ENCODE data around the gene SNX27.

The SNX27 gene

GRCh38 chr1:151611832-151612500, at the start of gene SNX27:
SNX27 (plus strand) TSS chr1:151612050; CDS start chr1:151612202, 152 bp downstream.
- H3K9ac ChIP-seq (ENCODE audit: low read depth, low read length) = peak within 1 kb of the TSS; percentile 81
- H3K27ac ChIP-seq (ENCODE audit: low read depth, low read length) = peak within 1 kb of the TSS; percentile 89
- H3K4me1 ChIP-seq (ENCODE audit: control insufficient read depth, insufficient read depth, low read length) = peaks cover 15% of the 10 kb centered on the region; the same call in 1 of the 2 replicates
- H3K27me3 ChIP-seq (ENCODE audit: control insufficient read depth, insufficient read depth, low read length) = no peaks in the 10 kb centered on the region
- peak within 1 kb of the TSS; percentile 76 for H3K4me3 ChIP-seq (ENCODE audit: low read depth, low read length)
- H3K36me3 ChIP-seq (ENCODE audit: control insufficient read depth, insufficient read depth, low read length) = 0 out of 2 replicates have a peak, but pooled peaks cover 19% of the 10 kb centered on the region
- no peaks in the 10 kb centered on the region for H3K9me3 ChIP-seq (ENCODE audit: control insufficient read depth, insufficient read depth, low read length)

- Histone ChIP-seq H3K36me3 (ENCODE audit: control insufficient read depth, insufficient read depth, low read length) (peaks cover 31% of the 10 kb centered on the region), H3K27me3 (ENCODE audit: control insufficient read depth, insufficient read depth, low read length) (no peaks in the 10 kb centered on the region), H3K27ac (ENCODE audit: low read depth, low read length) (no peak overlapping the region), H3K4me1 (ENCODE audit: control insufficient read depth, insufficient read depth, low read length) (0 out of 2 replicates have a peak, but pooled peaks cover 3% of the 10 kb centered on the region), H3K4me3 (ENCODE audit: low read depth, low read length) (no peak overlapping the region), H3K9me3 (ENCODE audit: control insufficient read depth, insufficient read depth, low read length) (no peaks in the 10 kb centered on the region), H3K9ac (ENCODE audit: low read depth, low read length) (no peak overlapping the region)
These were observed 49.2 kb upstream of the SNX27 start for GRCh38 chr1:151562661-151563060.

- Histone ChIP-seq H3K9ac (ENCODE audit: low read depth, low read length) (no peak overlapping the region), H3K36me3 (ENCODE audit: control insufficient read depth, insufficient read depth, low read length) (peaks cover 35% of the 10 kb centered on the region), H3K27ac (ENCODE audit: low read depth, low read length) (no peak overlapping the region), H3K27me3 (ENCODE audit: control insufficient read depth, insufficient read depth, low read length) (no peaks in the 10 kb centered on the region), H3K4me1 (ENCODE audit: control insufficient read depth, insufficient read depth, low read length) (0 out of 2 replicates have a peak, but pooled peaks cover 3% of the 10 kb centered on the region), H3K4me3 (ENCODE audit: low read depth, low read length) (no peak overlapping the region), H3K9me3 (ENCODE audit: control insufficient read depth, insufficient read depth, low read length) (no peaks in the 10 kb centered on the region)
These were observed 48.5 kb upstream of the SNX27 start for GRCh38 chr1:151563376-151563775.

- Histone ChIP-seq H3K4me3 (ENCODE audit: low read depth, low read length) (no peak overlapping the region), H3K36me3 (ENCODE audit: control insufficient read depth, insufficient read depth, low read length) (peaks cover 52% of the 10 kb centered on the region), H3K27ac (ENCODE audit: low read depth, low read length) (no peak overlapping the region), H3K27me3 (ENCODE audit: control insufficient read depth, insufficient read depth, low read length) (no peaks in the 10 kb centered on the region), H3K9me3 (ENCODE audit: control insufficient read depth, insufficient read depth, low read length) (no peaks in the 10 kb centered on the region), H3K4me1 (ENCODE audit: control insufficient read depth, insufficient read depth, low read length) (0 out of 2 replicates have a peak, but pooled peaks cover 3% of the 10 kb centered on the region), H3K9ac (ENCODE audit: low read depth, low read length) (no peak overlapping the region)
These were observed 46.2 kb upstream of the SNX27 start for GRCh38 chr1:151565502-151566189.

GRCh38 chr1:151568626-151569088, 43.2 kb upstream of the SNX27 start:
- Histone ChIP-seq H3K4me3 (ENCODE audit: low read depth, low read length) (no peak overlapping the region), H3K27me3 (ENCODE audit: control insufficient read depth, insufficient read depth, low read length) (no peaks in the 10 kb centered on the region), H3K36me3 (ENCODE audit: control insufficient read depth, insufficient read depth, low read length) (peaks cover 61% of the 10 kb centered on the region), H3K4me1 (ENCODE audit: control insufficient read depth, insufficient read depth, low read length) (0 out of 2 replicates have a peak, but pooled peaks cover 3% of the 10 kb centered on the region), H3K27ac (ENCODE audit: low read depth, low read length) (no peak overlapping the region), H3K9ac (ENCODE audit: low read depth, low read length) (no peak overlapping the region), H3K9me3 (ENCODE audit: control insufficient read depth, insufficient read depth, low read length) (no peaks in the 10 kb centered on the region)

GRCh38 chr1:151570819-151571218, 41.0 kb upstream of the SNX27 start:
- Histone ChIP-seq H3K27ac (ENCODE audit: low read depth, low read length) (no peak overlapping the region), H3K4me1 (ENCODE audit: control insufficient read depth, insufficient read depth, low read length) (no peaks in the 10 kb centered on the region), H3K9me3 (ENCODE audit: control insufficient read depth, insufficient read depth, low read length) (no peaks in the 10 kb centered on the region), H3K9ac (ENCODE audit: low read depth, low read length) (no peak overlapping the region), H3K27me3 (ENCODE audit: control insufficient read depth, insufficient read depth, low read length) (no peaks in the 10 kb centered on the region), H3K36me3 (ENCODE audit: control insufficient read depth, insufficient read depth, low read length) (peaks cover 60% of the 10 kb centered on the region), H3K4me3 (ENCODE audit: low read depth, low read length) (no peak overlapping the region)

GRCh38 chr1:151574575-151575529, 37.0 kb upstream of the SNX27 start:
- no peak overlapping the region for H3K4me3 ChIP-seq (ENCODE audit: low read depth, low read length)
- H3K27ac ChIP-seq (ENCODE audit: low read depth, low read length) = no peak overlapping the region
- H3K4me1 ChIP-seq (ENCODE audit: control insufficient read depth, insufficient read depth, low read length) = peaks cover 6% of the 10 kb centered on the region
- no peaks in the 10 kb centered on the region for H3K9me3 ChIP-seq (ENCODE audit: control insufficient read depth, insufficient read depth, low read length)
- no peaks in the 10 kb centered on the region for H3K27me3 ChIP-seq (ENCODE audit: control insufficient read depth, insufficient read depth, low read length)
- H3K36me3 ChIP-seq (ENCODE audit: control insufficient read depth, insufficient read depth, low read length) = peaks cover 52% of the 10 kb centered on the region
- H3K9ac ChIP-seq (ENCODE audit: low read depth, low read length) = no peak overlapping the region

- H3K36me3 ChIP-seq (ENCODE audit: control insufficient read depth, insufficient read depth, low read length) = peaks cover 56% of the 10 kb centered on the region
- no peak overlapping the region for H3K9ac ChIP-seq (ENCODE audit: low read depth, low read length)
- no peaks in the 10 kb centered on the region for H3K27me3 ChIP-seq (ENCODE audit: control insufficient read depth, insufficient read depth, low read length)
- peaks cover 6% of the 10 kb centered on the region for H3K4me1 ChIP-seq (ENCODE audit: control insufficient read depth, insufficient read depth, low read length)
- no peaks in the 10 kb centered on the region for H3K9me3 ChIP-seq (ENCODE audit: control insufficient read depth, insufficient read depth, low read length)
- no peak overlapping the region for H3K27ac ChIP-seq (ENCODE audit: low read depth, low read length)
- no peak overlapping the region for H3K4me3 ChIP-seq (ENCODE audit: low read depth, low read length)
These were observed 34.7 kb upstream of the SNX27 start for GRCh38 chr1:151577173-151577572.

GRCh38 chr1:151578941-151579340, 32.9 kb upstream of the SNX27 start:
- Histone ChIP-seq H3K9me3 (ENCODE audit: control insufficient read depth, insufficient read depth, low read length) (no peaks in the 10 kb centered on the region), H3K9ac (ENCODE audit: low read depth, low read length) (no peak overlapping the region), H3K27me3 (ENCODE audit: control insufficient read depth, insufficient read depth, low read length) (no peaks in the 10 kb centered on the region), H3K27ac (ENCODE audit: low read depth, low read length) (no peak overlapping the region), H3K4me1 (ENCODE audit: control insufficient read depth, insufficient read depth, low read length) (peaks cover 6% of the 10 kb centered on the region), H3K4me3 (ENCODE audit: low read depth, low read length) (no peak overlapping the region), H3K36me3 (ENCODE audit: control insufficient read depth, insufficient read depth, low read length) (peaks cover 55% of the 10 kb centered on the region)

GRCh38 chr1:151579436-151580225, 32.2 kb upstream of the SNX27 start:
- H3K27ac ChIP-seq (ENCODE audit: low read depth, low read length) = no peak overlapping the region
- H3K4me1 ChIP-seq (ENCODE audit: control insufficient read depth, insufficient read depth, low read length) = peaks cover 6% of the 10 kb centered on the region
- no peak overlapping the region for H3K4me3 ChIP-seq (ENCODE audit: low read depth, low read length)
- no peak overlapping the region for H3K9ac ChIP-seq (ENCODE audit: low read depth, low read length)
- peaks cover 49% of the 10 kb centered on the region for H3K36me3 ChIP-seq (ENCODE audit: control insufficient read depth, insufficient read depth, low read length)
- H3K9me3 ChIP-seq (ENCODE audit: control insufficient read depth, insufficient read depth, low read length) = no peaks in the 10 kb centered on the region
- H3K27me3 ChIP-seq (ENCODE audit: control insufficient read depth, insufficient read depth, low read length) = no peaks in the 10 kb centered on the region

Measured in HUES48 (cell line).